ENCODE data around the gene C16orf92.

DNA sequence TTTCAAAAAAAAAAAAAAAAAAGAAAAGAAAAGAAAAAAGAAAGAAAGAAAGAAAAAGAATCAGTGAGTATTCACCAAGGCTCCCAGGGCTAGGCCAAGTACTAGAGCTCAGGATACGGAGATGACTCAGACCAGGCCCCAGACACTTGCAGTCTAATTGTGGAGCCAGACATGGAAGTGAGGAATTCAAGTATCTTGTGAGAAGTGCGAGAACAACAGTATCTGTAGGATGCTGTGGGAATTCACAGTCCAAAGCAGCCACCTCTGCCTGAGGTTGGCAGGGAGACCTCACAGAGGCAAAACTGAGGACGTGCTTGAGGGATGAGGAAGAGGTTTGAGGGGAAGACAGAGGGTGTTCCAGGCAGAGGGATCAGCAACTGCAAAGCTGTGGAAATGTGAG, 28.5 kb downstream of the C16orf92 start:
- TF ChIP-seq, protein P1, sequence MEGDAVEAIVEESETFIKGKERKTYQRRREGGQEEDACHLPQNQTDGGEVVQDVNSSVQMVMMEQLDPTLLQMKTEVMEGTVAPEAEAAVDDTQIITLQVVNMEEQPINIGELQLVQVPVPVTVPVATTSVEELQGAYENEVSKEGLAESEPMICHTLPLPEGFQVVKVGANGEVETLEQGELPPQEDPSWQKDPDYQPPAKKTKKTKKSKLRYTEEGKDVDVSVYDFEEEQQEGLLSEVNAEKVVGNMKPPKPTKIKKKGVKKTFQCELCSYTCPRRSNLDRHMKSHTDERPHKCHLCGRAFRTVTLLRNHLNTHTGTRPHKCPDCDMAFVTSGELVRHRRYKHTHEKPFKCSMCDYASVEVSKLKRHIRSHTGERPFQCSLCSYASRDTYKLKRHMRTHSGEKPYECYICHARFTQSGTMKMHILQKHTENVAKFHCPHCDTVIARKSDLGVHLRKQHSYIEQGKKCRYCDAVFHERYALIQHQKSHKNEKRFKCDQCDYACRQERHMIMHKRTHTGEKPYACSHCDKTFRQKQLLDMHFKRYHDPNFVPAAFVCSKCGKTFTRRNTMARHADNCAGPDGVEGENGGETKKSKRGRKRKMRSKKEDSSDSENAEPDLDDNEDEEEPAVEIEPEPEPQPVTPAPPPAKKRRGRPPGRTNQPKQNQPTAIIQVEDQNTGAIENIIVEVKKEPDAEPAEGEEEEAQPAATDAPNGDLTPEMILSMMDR (IDR thresholded peaks at IDR 0.05) = no peak
- no peak for TF ChIP-seq POLR2A (IDR thresholded peaks at IDR 0.05)
- TF ChIP-seq POLR2AphosphoS5 (IDR thresholded peaks at IDR 0.05) = no peak
